HG03342 (cell line): ENCODE measurements around the gene ATP10B.
A peak's percentile ranks its signal among the peaks of the same experiment; 100 is the strongest.
"Not testable (repeated sequence)": the region's sequence is repeated elsewhere in the genome, so short reads cannot be mapped to it uniquely, and the experiment has no call there.

Experiments used
- ATAC-seq: cut with Tn5 transposase; IDR thresholded peaks from one replicate; pipeline ENCODE4 v1.9.1; 2021; ENCODE audit warnings: mild to moderate bottlenecking, moderate library complexity; ENCODE audit not compliant: unreplicated experiment

Gene ATP10B

DNA sequence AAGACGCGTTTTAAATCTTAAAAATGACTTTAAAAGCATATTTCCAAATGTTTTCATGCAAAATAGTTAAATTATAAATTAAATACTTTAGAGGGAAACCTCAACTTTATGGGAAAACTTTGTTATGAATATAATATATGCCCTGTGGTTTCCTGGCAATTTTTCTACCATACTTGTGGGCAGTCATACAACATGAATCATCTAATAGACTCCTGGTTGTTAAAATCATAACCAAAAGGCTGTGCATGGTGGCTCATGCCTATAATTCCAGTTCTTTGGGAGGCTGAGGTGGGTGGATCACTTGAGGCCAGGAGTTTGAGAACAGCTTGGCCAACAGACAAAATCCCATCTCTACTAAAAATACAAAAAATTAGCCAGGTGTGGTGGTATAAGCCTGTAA is 18.2 kb downstream of the ATP10B start:
- no peak for ATAC-seq

DNA sequence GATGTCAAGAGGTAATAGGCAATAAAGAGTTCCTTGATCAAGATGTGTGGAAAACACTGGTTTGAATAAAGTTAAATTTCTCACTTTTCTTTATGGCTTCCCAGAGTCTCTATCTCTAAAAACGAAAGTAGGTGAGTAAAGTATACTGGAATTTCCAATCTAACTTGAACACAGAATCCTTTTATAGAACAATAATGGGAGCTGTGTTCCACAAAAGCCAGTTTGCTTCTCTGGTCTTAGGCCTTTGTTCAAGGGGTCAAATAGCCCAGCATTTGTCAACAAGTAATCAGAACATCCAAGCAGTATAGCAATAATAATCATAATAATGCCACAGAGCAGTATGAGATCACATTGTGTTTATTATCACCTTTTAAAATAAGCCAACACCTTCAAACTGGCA is 20.2 kb downstream of the ATP10B start:
- ATAC-seq, result no peak

- ATAC-seq, result no peak
These were observed 27.6 kb downstream of the ATP10B start for GRCh38 chr5:160824301-160825001.

- not testable (repeated sequence) for ATAC-seq
These were observed 39.0 kb downstream of the ATP10B start for GRCh38 chr5:160812996-160813395.

DNA sequence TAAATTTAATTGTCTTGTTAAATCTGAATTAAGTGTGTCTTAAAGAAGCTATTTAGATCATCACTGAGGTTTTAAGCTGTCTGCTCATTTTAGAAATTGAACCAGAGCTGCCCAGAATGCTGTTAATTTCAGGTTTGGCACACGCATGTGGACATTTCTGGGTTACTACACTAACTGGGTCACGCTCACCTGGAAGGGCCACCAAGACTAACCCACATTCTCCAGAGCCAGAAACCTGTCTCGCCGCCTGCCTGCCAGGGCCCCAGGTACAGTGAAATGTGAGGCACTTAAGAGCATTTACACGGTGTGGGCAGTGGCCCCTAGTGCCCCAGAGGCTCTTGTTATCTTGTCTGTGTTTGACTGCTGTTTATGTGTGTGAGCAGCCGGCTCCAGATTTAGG is 46.6 kb downstream of the ATP10B start:
- no peak for ATAC-seq

- no peak for ATAC-seq
These were observed 49.4 kb downstream of the ATP10B start for GRCh38 chr5:160802592-160802991.

DNA sequence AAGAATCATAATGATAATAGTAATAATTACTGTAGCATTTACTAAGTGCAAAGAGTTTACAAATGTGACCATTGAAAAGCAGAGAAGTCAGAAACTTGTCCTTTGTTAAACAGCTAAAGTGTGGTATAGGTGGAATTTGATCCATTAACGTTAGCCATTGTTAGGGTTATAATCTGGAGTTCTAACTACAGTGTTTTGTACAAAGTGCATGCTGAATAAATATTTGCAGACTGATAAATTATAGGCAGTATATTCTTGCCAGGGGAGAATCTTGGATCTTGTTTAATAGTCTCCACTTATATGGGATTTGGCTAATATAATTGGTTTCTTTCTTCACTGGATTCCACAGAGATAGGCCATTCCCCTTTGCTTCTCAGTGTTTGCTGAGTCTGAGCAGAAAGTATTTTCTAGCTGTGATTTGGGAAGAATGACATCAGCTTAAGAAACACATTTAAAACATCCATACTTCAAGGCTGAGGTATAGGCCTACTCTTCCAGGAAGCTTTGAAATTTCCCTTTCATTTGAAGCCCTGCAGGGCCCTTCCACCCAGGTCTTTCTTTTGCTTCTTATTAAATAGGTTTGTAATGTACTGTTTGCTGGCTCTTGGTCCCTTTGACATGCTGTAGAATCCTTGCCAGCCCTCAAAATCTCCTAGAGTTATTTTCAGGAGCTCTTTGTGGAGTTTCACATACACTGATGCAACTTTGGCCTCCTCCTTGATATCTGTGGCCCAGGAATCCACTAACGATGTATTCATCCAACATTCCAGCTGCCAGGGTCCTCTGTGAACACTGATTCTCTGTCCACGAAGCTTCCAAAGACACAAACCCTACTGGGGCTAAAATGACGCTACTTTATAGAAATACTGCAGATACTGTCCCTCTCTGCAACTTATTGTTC is 51.4 kb downstream of the ATP10B start:
- no peak for ATAC-seq

- peak; percentile 74 for ATAC-seq
These were observed 52.8 kb downstream of the ATP10B start for GRCh38 chr5:160799184-160799583.

DNA sequence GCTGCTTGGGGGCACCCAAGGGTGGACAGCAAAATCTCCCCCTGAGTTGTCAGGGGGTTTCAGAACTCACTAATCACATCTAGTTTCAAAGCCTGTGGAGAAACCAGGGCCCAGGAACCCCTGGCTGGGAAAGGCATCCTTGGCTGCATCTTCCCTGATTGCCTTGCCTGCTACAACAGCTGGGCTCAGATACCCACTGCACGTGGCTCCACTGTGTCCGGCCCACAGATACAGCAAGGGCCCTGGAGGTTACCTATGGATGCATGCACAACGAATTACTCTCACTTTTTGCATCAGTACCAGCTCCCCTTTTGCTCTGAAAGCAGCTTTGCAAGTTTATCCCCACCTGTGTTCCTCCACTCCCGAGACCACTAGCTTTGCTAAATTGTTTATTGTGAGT is 55.0 kb downstream of the ATP10B start:
- ATAC-seq, result no peak

DNA sequence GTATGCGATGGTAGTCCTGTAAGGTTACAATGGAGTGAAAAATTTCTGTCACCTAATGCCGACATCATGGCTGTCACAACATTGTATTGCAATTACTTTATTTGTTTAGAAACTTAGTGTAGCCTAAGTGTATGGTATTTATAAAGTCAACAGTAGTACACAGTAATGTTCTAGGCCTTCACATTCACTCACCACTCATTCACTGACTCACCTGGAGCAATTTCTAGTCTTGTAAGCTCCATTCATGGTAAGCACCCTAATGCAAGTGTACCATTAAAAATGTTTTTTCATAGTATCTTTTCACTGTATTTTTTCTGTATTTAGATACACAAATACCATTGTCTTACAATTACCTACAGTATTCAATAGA is 58.5 kb downstream of the ATP10B start:
- ATAC-seq, result no peak

- no peak for ATAC-seq
These were observed 59.1 kb downstream of the ATP10B start for GRCh38 chr5:160792732-160793529.

GRCh38 chr5:160792281-160792680 is 59.7 kb downstream of the ATP10B start:
- ATAC-seq, result no peak

GRCh38 chr5:160789219-160789859 is 62.7 kb downstream of the ATP10B start:
- ATAC-seq, result no peak

DNA sequence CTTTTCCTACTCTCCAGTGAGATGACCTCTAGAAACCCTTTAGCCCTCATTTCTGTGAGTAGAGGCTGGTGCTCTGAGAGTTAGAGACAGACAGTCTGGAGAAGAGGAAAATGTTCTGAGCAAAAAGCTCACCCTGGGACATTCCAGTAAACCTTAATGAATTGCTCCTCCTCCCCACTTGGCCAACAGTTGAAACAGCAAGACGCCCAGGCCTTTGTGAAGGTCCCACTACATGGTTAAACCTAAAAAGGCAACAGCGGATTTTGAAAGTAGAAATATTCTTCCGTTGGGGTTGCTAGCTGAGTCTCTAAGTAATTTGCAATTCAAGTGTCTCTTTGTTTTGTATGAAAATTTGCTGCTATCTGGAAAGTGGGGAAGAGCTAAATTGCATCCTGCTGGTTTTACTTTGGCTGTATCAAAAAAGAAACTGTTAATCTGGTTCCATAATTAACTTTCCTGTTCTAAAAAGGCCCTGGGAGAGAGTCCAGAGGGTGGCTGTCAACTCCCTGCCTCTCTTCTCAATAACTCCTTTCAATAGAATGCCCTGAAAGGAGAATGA is 63.8 kb downstream of the ATP10B start:
- ATAC-seq, result no peak

DNA sequence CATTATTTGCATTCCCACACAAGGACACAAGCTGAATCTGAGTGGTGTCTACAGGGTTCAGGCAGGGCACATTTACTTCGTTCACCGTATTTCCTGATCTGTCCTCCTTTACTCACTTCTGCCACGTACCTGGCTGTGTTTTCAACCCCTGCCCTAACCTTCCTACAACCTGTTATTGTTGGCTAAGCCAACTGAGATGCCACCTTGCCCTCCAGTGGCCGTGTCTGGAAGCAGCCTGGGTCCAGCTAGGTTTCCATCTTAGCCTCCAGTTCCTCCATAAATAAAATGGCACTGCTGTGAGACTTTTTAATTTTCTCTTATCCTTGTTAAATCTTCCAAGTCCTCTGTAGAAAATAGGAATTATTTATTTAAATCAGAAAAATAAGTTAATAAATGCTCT is 64.8 kb downstream of the ATP10B start:
- ATAC-seq, result no peak

DNA sequence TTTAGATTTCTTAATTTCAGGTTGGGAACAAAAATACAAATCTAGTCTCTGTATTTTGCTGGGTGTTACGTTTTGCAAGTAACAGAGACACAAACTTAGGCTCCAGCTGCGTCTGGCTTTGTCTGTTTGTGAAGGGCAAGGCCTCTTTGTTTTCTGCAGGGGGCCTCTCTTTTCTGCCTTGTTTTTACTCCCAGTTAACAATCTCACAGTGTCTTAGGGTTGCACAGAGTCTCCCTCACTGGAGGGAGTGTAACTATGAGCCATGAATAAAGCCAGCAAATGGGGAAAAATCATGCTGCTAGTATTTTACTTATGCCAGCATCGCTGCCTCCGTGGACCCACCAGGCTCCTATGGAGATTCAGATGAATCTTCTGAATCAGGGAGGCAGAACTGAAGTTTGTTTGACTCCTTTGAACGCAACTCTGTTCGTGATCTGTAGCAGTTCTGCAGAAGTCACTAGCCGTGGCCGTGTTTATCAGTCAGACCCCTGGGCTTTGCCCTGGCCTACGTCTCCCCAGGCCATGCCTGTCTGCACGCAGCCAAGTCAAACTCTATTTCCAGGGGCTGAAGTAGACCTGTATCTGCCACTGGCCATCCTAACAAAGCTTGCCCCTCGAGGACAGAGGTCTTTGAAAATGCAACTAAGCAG is 77.2 kb downstream of the ATP10B start:
- ATAC-seq, result no peak

- ATAC-seq, result no peak
These were observed 78.2 kb downstream of the ATP10B start for GRCh38 chr5:160773646-160774410.

DNA sequence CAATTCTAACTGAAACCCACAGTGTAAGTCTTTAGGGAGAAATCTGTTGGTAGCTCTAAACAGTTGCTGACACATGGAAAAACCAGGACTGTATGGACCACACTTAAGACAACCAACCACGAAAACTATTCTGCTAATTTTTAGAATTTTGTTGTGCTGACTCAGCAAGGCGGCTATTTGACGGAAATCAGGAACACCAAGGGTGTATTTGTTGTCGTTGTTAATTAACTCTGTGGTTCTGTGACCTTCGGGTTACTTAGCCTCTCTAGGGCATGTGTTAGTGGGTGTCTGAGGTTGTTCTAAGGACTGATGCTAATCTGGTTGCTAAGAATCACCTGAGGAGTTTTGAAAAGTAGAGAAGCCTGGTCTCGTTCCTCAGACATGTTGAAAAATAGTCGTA is 79.2 kb downstream of the ATP10B start:
- ATAC-seq, result no peak

GRCh38 chr5:160770718-160771117 is 81.3 kb downstream of the ATP10B start:
- ATAC-seq, result no peak
